KOPT-K1 (cell line): ENCODE data around the gene SCG3.
"Not testable (repeated sequence)": the region's sequence is repeated elsewhere in the genome, so short reads cannot be mapped to it uniquely, and the experiment has no call there.

Source experiments
- H3K27ac ChIP-seq: fragments of 200-600 bp; sonication (generic); 2 replicates; pipeline ENCODE4 v1.5.1; 2016; ENCODE audit warnings: antibody characterized with exemption, mild to moderate bottlenecking, low read depth, low read length; ENCODE audit not compliant: poor library complexity, severe bottlenecking
- H3K36me3 ChIP-seq: fragments of 200-600 bp; sonication (generic); 2 replicates; pipeline ENCODE4 v1.5.1; 2017; ENCODE audit warnings: antibody characterized with exemption, mild to moderate bottlenecking, low read length, moderate library complexity; ENCODE audit not compliant: insufficient read depth
- H3K9me3 ChIP-seq: fragments of 200-600 bp; sonication (generic); 2 replicates; pipeline ENCODE4 v1.5.1; 2017; ENCODE audit warnings: antibody characterized with exemption, low read length, mild to moderate bottlenecking; ENCODE audit not compliant: insufficient read depth, poor library complexity, severe bottlenecking

Gene SCG3

GRCh38 chr15:51681303-51681963 is at the start of gene SCG3:
TSS of gene SCG3 (plus strand) at chr15:51681503. CDS start at chr15:51681756, 253 bp downstream.
- H3K27ac ChIP-seq: no peak within 1 kb of the TSS
- H3K36me3 ChIP-seq: no peaks in the 10 kb centered on the region
- no peaks in the 10 kb centered on the region for H3K9me3 ChIP-seq

- no peak overlapping the region for H3K27ac ChIP-seq
- H3K9me3 ChIP-seq: no peaks in the 10 kb centered on the region
- H3K36me3 ChIP-seq: no peaks in the 10 kb centered on the region
Observed at GRCh38 chr15:51634591-51635198, 46.6 kb upstream of the SCG3 start.

GRCh38 chr15:51641490-51642130 is 39.7 kb upstream of the SCG3 start:
- Histone ChIP-seq H3K27ac (no peak overlapping the region), H3K9me3 (no peaks in the 10 kb centered on the region)

GRCh38 chr15:51642696-51643095 is 38.6 kb upstream of the SCG3 start:
- H3K36me3 ChIP-seq: no peaks in the 10 kb centered on the region
- no peak overlapping the region for H3K27ac ChIP-seq
- no peaks in the 10 kb centered on the region for H3K9me3 ChIP-seq

More at GRCh38 chr15:51641490-51642130, 39.7 kb upstream of the SCG3 start:
- no peaks in the 10 kb centered on the region for H3K36me3 ChIP-seq

GRCh38 chr15:51647128-51647562 is 34.2 kb upstream of the SCG3 start:
- Histone ChIP-seq H3K36me3 (no peaks in the 10 kb centered on the region), H3K27ac (no peak overlapping the region), H3K9me3 (no peaks in the 10 kb centered on the region)

GRCh38 chr15:51648101-51648500 is 33.2 kb upstream of the SCG3 start:
- H3K27ac ChIP-seq, H3K9me3 ChIP-seq, H3K36me3 ChIP-seq: not testable (repeated sequence)

GRCh38 chr15:51648643-51649042 is 32.7 kb upstream of the SCG3 start:
- not testable (repeated sequence) for H3K36me3 ChIP-seq, H3K27ac ChIP-seq, H3K9me3 ChIP-seq

- Histone ChIP-seq H3K27ac (no peak overlapping the region), H3K36me3 (no peaks in the 10 kb centered on the region), H3K9me3 (no peaks in the 10 kb centered on the region)
Observed at GRCh38 chr15:51649659-51650521, 31.4 kb upstream of the SCG3 start.

- H3K36me3 ChIP-seq: no peaks in the 10 kb centered on the region
- H3K27ac ChIP-seq: no peak overlapping the region
- H3K9me3 ChIP-seq: no peaks in the 10 kb centered on the region
Observed at GRCh38 chr15:51652084-51652668, 29.1 kb upstream of the SCG3 start.

- H3K9me3 ChIP-seq, H3K36me3 ChIP-seq, H3K27ac ChIP-seq: not testable (repeated sequence)
Observed at GRCh38 chr15:51655401-51656057, 25.8 kb upstream of the SCG3 start.

- Histone ChIP-seq H3K36me3 (no peaks in the 10 kb centered on the region), H3K27ac (no peak overlapping the region), H3K9me3 (no peaks in the 10 kb centered on the region)
Observed at GRCh38 chr15:51658664-51659063, 22.6 kb upstream of the SCG3 start.

GRCh38 chr15:51661072-51661471 is 20.2 kb upstream of the SCG3 start:
- no peaks in the 10 kb centered on the region for H3K36me3 ChIP-seq
- H3K9me3 ChIP-seq: no peaks in the 10 kb centered on the region
- no peak overlapping the region for H3K27ac ChIP-seq

GRCh38 chr15:51667478-51667877 is 13.8 kb upstream of the SCG3 start:
- H3K27ac ChIP-seq: no peak overlapping the region
- H3K36me3 ChIP-seq: no peaks in the 10 kb centered on the region
- H3K9me3 ChIP-seq: no peaks in the 10 kb centered on the region

- no peaks in the 10 kb centered on the region for H3K9me3 ChIP-seq
- no peak overlapping the region for H3K27ac ChIP-seq
- H3K36me3 ChIP-seq: no peaks in the 10 kb centered on the region
Observed at GRCh38 chr15:51668446-51668845, 12.9 kb upstream of the SCG3 start.
